T-cell (primary cell): ENCODE measurements around the gene WNT2B. TPM values are rescaled to one million over a fixed set of nuclear protein-coding genes. Genes with fewer than 3 reads are reported as not detected.

ENCODE experiments used
- ATAC-seq, 4 experiments: fragments of 200-7000 bp in 3 of 4; fragments of 150-1000 bp in 1 of 4; cut with Tn5 transposase; replicated peaks in 1 of 4; 1 replicate in 3 of 4; 2 replicates in 1 of 4; pipeline ENCODE4 v1.10.0; 2021; ENCODE audit warnings: moderate library complexity in 3 of 4, mild to moderate bottlenecking in 2 of 4, moderate number of reproducible peaks in 1 of 4
- CTCF ChIA-PET, 2 donors: fragments of 300-600 bp; sonication (Branson Sonifier 250); formaldehyde crosslinking; loops; one replicate each; lab custom pipeline; 2022; ENCODE audit warnings: antibody characterized with exemption in 2 of 2; lab: Charles Lee
- POLR2A ChIA-PET, 2 donors: fragments of 300-600 bp; sonication (Branson Sonifier 250); formaldehyde crosslinking; loops; one replicate each; lab custom pipeline; 2022; ENCODE audit warnings: antibody characterized with exemption in 2 of 2; lab: Charles Lee
- DNase-seq, 35 experiments: peaks; one replicate each; pipeline versions ENCODE4 v3.0.0 to v3.0.0-alpha.2; 2013 to 2023
- H3K27ac ChIP-seq: one replicate; pipeline ENCODE4 v1.5.1; 2013; ENCODE audit warnings: low read length
- H3K27me3 ChIP-seq, 2 experiments: replicated peaks in 1 of 2; 1 replicate in 1 of 2; 2 replicates in 1 of 2; pipeline versions ENCODE4 v1.6.1 to v1.7.0; 2013; ENCODE audit warnings: low read length in 1 of 2, mixed read lengths in 1 of 2; ENCODE audit not compliant: control insufficient read depth in 2 of 2, insufficient read depth in 2 of 2; ENCODE audit errors: extremely low read depth in 1 of 2
- H3K36me3 ChIP-seq, 2 donors: 1 replicate in 1 of 2; 2 replicates in 1 of 2; pipeline versions ENCODE4 v1.6.1 to v1.7.0; 2013; ENCODE audit warnings: low read length in 1 of 2; ENCODE audit not compliant: control insufficient read depth in 2 of 2, insufficient read depth in 1 of 2; ENCODE audit errors: extremely low read depth in 1 of 2
- H3K4me1 ChIP-seq, 2 experiments: 1 replicate in 1 of 2; 2 replicates in 1 of 2; pipeline versions ENCODE4 v1.6.1 to v1.7.0; 2013; ENCODE audit warnings: low read length in 2 of 2, mixed read lengths in 1 of 2; ENCODE audit not compliant: insufficient read depth in 2 of 2, control insufficient read depth in 1 of 2; ENCODE audit errors: extremely low read depth in 1 of 2
- H3K4me3 ChIP-seq, 2 donors: 1 replicate in 1 of 2; 2 replicates in 1 of 2; pipeline versions ENCODE4 v1.5.1 to v1.7.0; 2013; ENCODE audit warnings: mild to moderate bottlenecking in 2 of 2, low read length in 1 of 2, moderate library complexity in 1 of 2; ENCODE audit not compliant: control insufficient read depth in 1 of 2; ENCODE audit errors: extremely low read depth in 1 of 2
- H3K9me3 ChIP-seq: 2 replicates; pipeline ENCODE4 v1.7.0; 2013
- H3K27ac Mint-ChIP-seq, 2 donors: one replicate each; pipeline ENCODE4 v1.8.0; 2020 to 2021; ENCODE audit warnings: mild to moderate bottlenecking in 2 of 2, mixed read lengths in 2 of 2
- H3K27me3 Mint-ChIP-seq, 2 donors: one replicate each; pipeline ENCODE4 v1.8.0; 2021 to 2022; ENCODE audit warnings: mixed read lengths in 2 of 2
- H3K36me3 Mint-ChIP-seq: one replicate; pipeline ENCODE4 v1.8.0; 2021; ENCODE audit warnings: mixed read lengths
- H3K4me1 Mint-ChIP-seq, 3 donors: one replicate each; pipeline ENCODE4 v1.8.0; 2020 to 2022; ENCODE audit warnings: mixed read lengths in 3 of 3, mild to moderate bottlenecking in 1 of 3
- H3K4me3 Mint-ChIP-seq, 3 donors: one replicate each; pipeline ENCODE4 v1.8.0; 2020 to 2022; ENCODE audit warnings: mild to moderate bottlenecking in 3 of 3, mixed read lengths in 3 of 3, moderate library complexity in 3 of 3
- H3K9me3 Mint-ChIP-seq, 3 donors: one replicate each; pipeline ENCODE4 v1.8.0; 2020 to 2022; ENCODE audit warnings: mixed read lengths in 3 of 3
- WGBS: methylation state at CpG from one replicate; pipeline ENCODE4 v1.1.5; 2013; ENCODE audit warnings: missing lambda C conversion rate; ENCODE audit not compliant: insufficient coverage; 5-methylcytosine and 5-hydroxymethylcytosine counted together
- total RNA-seq, 35 experiments: library from RNA in 6 of 35; stranded (reverse) in 6 of 35; fragments of 120-200 nt in 1 of 35; gene quantifications; one replicate each; pipeline versions ENCODE4 v1.2.1 to v1.2.4 and lab custom pipeline; 2013 to 2026

Gene WNT2B
- total RNA-seq, 5 donors from 2014 or later (not counting 1 experiment from before 2014, with no cell fraction given), result 0.23 to 0.86 (median 0.47) TPM

GRCh38 chr1:112542206-112542973 is 33.6 kb downstream of the WNT2B start:
- H3K4me3 Mint-ChIP-seq, result no peak overlapping the region
- Histone ChIP-seq H3K4me3 (no peak overlapping the region), H3K4me1 (no peaks in the 10 kb centered on the region), H3K27me3 (no peaks in the 10 kb centered on the region), H3K36me3 (peaks cover 0 to 20% of the 10 kb centered on the region in 2 donors), H3K27ac (no peak overlapping the region), H3K9me3 (no peaks in the 10 kb centered on the region)
- ATAC-seq, result no peak
- ChIA-PET CTCF (no interaction called here), POLR2A (interaction anchor here (0.6 to 0.8 kb wide), 3 partner anchors 52 to 139 kb away, joined by 3 read pairs; no protein-coding TSS in a partner anchor)
- 100% methylated on average over 2 of the region's 9 CpGs for WGBS
- no peak overlapping the region for H3K27ac Mint-ChIP-seq
- no peak for DNase-seq
- H3K27me3 Mint-ChIP-seq, result no peaks in the 10 kb centered on the region
- H3K36me3 Mint-ChIP-seq, result peaks cover 34% of the 10 kb centered on the region
- H3K4me1 Mint-ChIP-seq, result no peaks in the 10 kb centered on the region
- no peaks in the 10 kb centered on the region for H3K9me3 Mint-ChIP-seq

- Mint-ChIP-seq H3K4me3 (no peak overlapping the region), H3K4me1 (no peaks in the 10 kb centered on the region), H3K36me3 (peaks cover 37% of the 10 kb centered on the region), H3K9me3 (no peaks in the 10 kb centered on the region), H3K27me3 (no peaks in the 10 kb centered on the region), H3K27ac (no peak overlapping the region)
- H3K4me3 ChIP-seq, result no peak overlapping the region
- no peak for ATAC-seq
- DNase-seq, result no peak
- no peaks in the 10 kb centered on the region for H3K4me1 ChIP-seq
- peaks cover 0 to 11% of the 10 kb centered on the region in 2 donors for H3K36me3 ChIP-seq
- POLR2A ChIA-PET, result interaction anchor here in 1 of 2 donors (0.7 kb wide), 1 partner anchor 1252 kb away, joined by 7 read pairs; no protein-coding TSS in a partner anchor
- CTCF ChIA-PET, result interaction anchor here (0.5 to 0.9 kb wide), 5 partner anchors 9 to 946 kb away, joined by 3 to 5 read pairs (median 5); no protein-coding TSS in a partner anchor
- no peak overlapping the region for H3K27ac ChIP-seq
- no CpG with 5 or more reads among the region's 1 CpG for WGBS
- no peaks in the 10 kb centered on the region for H3K27me3 ChIP-seq
- no peaks in the 10 kb centered on the region for H3K9me3 ChIP-seq
These were observed 35.4 kb downstream of the WNT2B start for GRCh38 chr1:112544011-112544688.

GRCh38 chr1:112544751-112545150 is 36.0 kb downstream of the WNT2B start:
- DNase-seq, result no peak
- no peaks in the 10 kb centered on the region for H3K4me1 Mint-ChIP-seq

GRCh38 chr1:112546076-112546475 is 37.3 kb downstream of the WNT2B start:
- WGBS, result 100% methylated on average over 1 of the region's 2 CpGs

More at GRCh38 chr1:112544751-112545150, 36.0 kb downstream of the WNT2B start:
- ATAC-seq, result no peak
- no CpG with 5 or more reads among the region's 3 CpGs for WGBS
- ChIA-PET POLR2A (no interaction called here), CTCF (interaction anchor here in 1 of 2 donors (0.9 kb wide), 1 partner anchor 10 kb away, joined by 3 read pairs; no protein-coding TSS in a partner anchor)
- Mint-ChIP-seq H3K9me3 (no peaks in the 10 kb centered on the region), H3K27ac (no peak overlapping the region), H3K36me3 (peaks cover 39% of the 10 kb centered on the region), H3K27me3 (no peaks in the 10 kb centered on the region), H3K4me3 (no peak overlapping the region)
- H3K27ac ChIP-seq, result no peak overlapping the region
- peaks cover 0 to 11% of the 10 kb centered on the region in 2 donors for H3K36me3 ChIP-seq
- H3K4me3 ChIP-seq, result no peak overlapping the region
- no peaks in the 10 kb centered on the region for H3K9me3 ChIP-seq
- H3K27me3 ChIP-seq, result no peaks in the 10 kb centered on the region
- no peaks in the 10 kb centered on the region for H3K4me1 ChIP-seq

GRCh38 chr1:112548547-112548946 is 39.8 kb downstream of the WNT2B start:
- POLR2A ChIA-PET, result interaction anchor here (0.6 to 0.7 kb wide), 2 partner anchors 19 to 25 kb away, joined by 4 to 6 read pairs; no protein-coding TSS in a partner anchor
- Histone ChIP-seq H3K4me3 (no peak overlapping the region), H3K27me3 (no peaks in the 10 kb centered on the region), H3K27ac (no peak overlapping the region), H3K9me3 (no peaks in the 10 kb centered on the region), H3K4me1 (no peaks in the 10 kb centered on the region), H3K36me3 (no peaks in the 10 kb centered on the region)
- CTCF ChIA-PET, result interaction anchor here in 1 of 2 donors (0.6 kb wide), 1 partner anchor 350 kb away, joined by 3 read pairs; no protein-coding TSS in a partner anchor
- Mint-ChIP-seq H3K9me3 (no peaks in the 10 kb centered on the region), H3K27me3 (no peaks in the 10 kb centered on the region), H3K4me1 (no peaks in the 10 kb centered on the region), H3K27ac (no peak overlapping the region), H3K4me3 (no peak overlapping the region), H3K36me3 (peaks cover 28% of the 10 kb centered on the region)
- WGBS, result no CpG with 5 or more reads among the region's 3 CpGs
- DNase-seq (no peak), ATAC-seq (no peak)

More at GRCh38 chr1:112546076-112546475, 37.3 kb downstream of the WNT2B start:
- ChIA-PET POLR2A (interaction anchor here in 1 of 2 donors (0.6 kb wide), 1 partner anchor 527 kb away, joined by 3 read pairs; the partner anchor contains the start of gene LRIG2), CTCF (no interaction called here)
- Mint-ChIP-seq H3K27ac (no peak overlapping the region), H3K9me3 (no peaks in the 10 kb centered on the region), H3K4me3 (no peak overlapping the region), H3K27me3 (no peaks in the 10 kb centered on the region), H3K4me1 (no peaks in the 10 kb centered on the region), H3K36me3 (peaks cover 36% of the 10 kb centered on the region)
- Histone ChIP-seq H3K4me1 (no peaks in the 10 kb centered on the region), H3K27me3 (no peaks in the 10 kb centered on the region), H3K36me3 (no peaks in the 10 kb centered on the region), H3K4me3 (no peak overlapping the region), H3K9me3 (no peaks in the 10 kb centered on the region), H3K27ac (no peak overlapping the region)
- DNase-seq, result no peak
- no peak for ATAC-seq

- CTCF ChIA-PET, result no interaction called here
- ATAC-seq, result no peak
- no peaks in the 10 kb centered on the region for H3K27me3 Mint-ChIP-seq
These were observed 40.8 kb downstream of the WNT2B start for GRCh38 chr1:112549590-112549989.

More at GRCh38 chr1:112549590-112549989, 40.8 kb downstream of the WNT2B start:
- no peaks in the 10 kb centered on the region for H3K4me1 ChIP-seq
- DNase-seq, result no peak
- no peak overlapping the region for H3K27ac Mint-ChIP-seq
- H3K9me3 Mint-ChIP-seq, result no peaks in the 10 kb centered on the region
- WGBS, result no CpG with 5 or more reads among the region's 2 CpGs
- peaks cover 28% of the 10 kb centered on the region for H3K36me3 Mint-ChIP-seq
- no peaks in the 10 kb centered on the region for H3K36me3 ChIP-seq
- no peak overlapping the region for H3K4me3 Mint-ChIP-seq
- H3K27me3 ChIP-seq, result no peaks in the 10 kb centered on the region
- no peaks in the 10 kb centered on the region for H3K4me1 Mint-ChIP-seq
- POLR2A ChIA-PET, result interaction anchor here in 1 of 2 donors (0.6 kb wide), 1 partner anchor 77 kb away, joined by 4 read pairs; no protein-coding TSS in a partner anchor
- H3K27ac ChIP-seq, result no peak overlapping the region
- no peak overlapping the region for H3K4me3 ChIP-seq
- no peaks in the 10 kb centered on the region for H3K9me3 ChIP-seq
